ENCODE data around the gene TMEM54.

DNA sequence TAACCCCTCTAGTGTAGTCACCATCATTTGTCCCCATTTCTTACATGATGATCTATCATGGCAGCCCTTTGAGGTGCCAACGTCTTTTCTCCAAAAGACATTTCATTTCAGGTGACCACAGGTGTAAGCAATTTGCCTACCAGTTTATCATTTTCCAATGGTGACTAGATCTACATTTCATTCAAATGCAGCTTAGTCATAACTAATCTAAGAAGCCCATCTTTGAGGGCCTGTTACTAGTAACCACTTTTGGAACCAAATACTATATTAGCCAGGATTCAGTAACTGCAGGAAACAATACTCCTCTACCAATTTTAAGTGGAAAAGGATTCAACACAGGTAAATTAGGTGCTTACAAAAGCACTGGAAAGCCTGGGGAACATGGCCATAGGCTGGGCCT lies 30.6 kb upstream of the TMEM54 start:
- TF ChIP-seq, protein P1, sequence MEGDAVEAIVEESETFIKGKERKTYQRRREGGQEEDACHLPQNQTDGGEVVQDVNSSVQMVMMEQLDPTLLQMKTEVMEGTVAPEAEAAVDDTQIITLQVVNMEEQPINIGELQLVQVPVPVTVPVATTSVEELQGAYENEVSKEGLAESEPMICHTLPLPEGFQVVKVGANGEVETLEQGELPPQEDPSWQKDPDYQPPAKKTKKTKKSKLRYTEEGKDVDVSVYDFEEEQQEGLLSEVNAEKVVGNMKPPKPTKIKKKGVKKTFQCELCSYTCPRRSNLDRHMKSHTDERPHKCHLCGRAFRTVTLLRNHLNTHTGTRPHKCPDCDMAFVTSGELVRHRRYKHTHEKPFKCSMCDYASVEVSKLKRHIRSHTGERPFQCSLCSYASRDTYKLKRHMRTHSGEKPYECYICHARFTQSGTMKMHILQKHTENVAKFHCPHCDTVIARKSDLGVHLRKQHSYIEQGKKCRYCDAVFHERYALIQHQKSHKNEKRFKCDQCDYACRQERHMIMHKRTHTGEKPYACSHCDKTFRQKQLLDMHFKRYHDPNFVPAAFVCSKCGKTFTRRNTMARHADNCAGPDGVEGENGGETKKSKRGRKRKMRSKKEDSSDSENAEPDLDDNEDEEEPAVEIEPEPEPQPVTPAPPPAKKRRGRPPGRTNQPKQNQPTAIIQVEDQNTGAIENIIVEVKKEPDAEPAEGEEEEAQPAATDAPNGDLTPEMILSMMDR (IDR thresholded peaks at IDR 0.05) = no peak
- TF ChIP-seq POLR2A (IDR thresholded peaks at IDR 0.05) = no peak
